Measurements from ENCODE around the gene CCL27.

Gene CCL27

GRCh38 chr9:34647651-34648050 is 14.8 kb downstream of the CCL27 start:
- Histone ChIP-seq H2BK5ac (ENCODE audit: low read depth, low read length, poor library complexity) (no peak overlapping the region), H3K79me2 (ENCODE audit: control insufficient read depth, insufficient read depth, low read length, poor library complexity) (peaks cover 12% of the 10 kb centered on the region), H3K4me1 (ENCODE audit: control insufficient read depth in 1 of 2, insufficient read depth in 2 of 2, low read length in 2 of 2) (peaks cover 39% of the 10 kb centered on the region in 2 experiments), H3K23ac (ENCODE audit: low read length) (no peak overlapping the region), H3K27me3 (ENCODE audit: insufficient read depth, low read length) (no peaks in the 10 kb centered on the region), H3K18ac (ENCODE audit: low read length) (peak overlapping the region; percentile 44), H3K36me3 (ENCODE audit: control insufficient read depth in 1 of 2, insufficient read depth in 2 of 2, low read length in 2 of 2) (peaks cover 15 to 17% of the 10 kb centered on the region in 2 experiments), H3K4me2 (ENCODE audit: low read length) (peak overlapping the region; percentile 78), H4K91ac (ENCODE audit: low read depth, low read length) (no peak overlapping the region), H2BK12ac (ENCODE audit: low read length) (no peak overlapping the region), H3K79me1 (ENCODE audit: low read length) (peaks cover 12% of the 10 kb centered on the region), H2BK120ac (ENCODE audit: insufficient read depth, low read length, poor library complexity) (no peak overlapping the region), H2AFZ (ENCODE audit: insufficient read depth, low read length, poor library complexity) (peak overlapping the region; percentile 26), H3K9me3 (ENCODE audit: insufficient read depth, low read depth, low read length) (no peaks in the 10 kb centered on the region), H4K12ac (ENCODE audit: low read depth, low read length) (no peak overlapping the region), H3K4ac (ENCODE audit: low read depth, low read length) (peak overlapping the region; percentile 19), H3K27ac (ENCODE audit: low read depth, low read length) (no peak overlapping the region), H4K8ac (ENCODE audit: low read depth, low read length) (no peak overlapping the region), H3K4me3 (ENCODE audit: low read depth, low read length) (no peak overlapping the region), H3K14ac (ENCODE audit: low read length) (no peak overlapping the region), H2AK5ac (ENCODE audit: low read length) (no peak overlapping the region), H3K9ac (ENCODE audit: low read length) (no peak overlapping the region)
- no CpG with 5 or more reads among the region's 10 CpGs for WGBS (ENCODE audit: extremely low coverage, insufficient coverage, insufficient read length)
- no peak for DNase-seq

GRCh38 chr9:34647084-34647403 is 15.4 kb downstream of the CCL27 start:
- Histone ChIP-seq H3K14ac (ENCODE audit: low read length) (peak overlapping the region; percentile 95), H4K8ac (ENCODE audit: low read depth, low read length) (peak overlapping the region; percentile 89), H3K27ac (ENCODE audit: low read depth, low read length) (peak overlapping the region; percentile 76), H3K9me3 (ENCODE audit: insufficient read depth, low read depth, low read length) (no peaks in the 10 kb centered on the region), H3K79me1 (ENCODE audit: low read length) (peaks cover 12% of the 10 kb centered on the region), H2BK5ac (ENCODE audit: low read depth, low read length, poor library complexity) (peak overlapping the region; percentile 23), H2BK120ac (ENCODE audit: insufficient read depth, low read length, poor library complexity) (peak overlapping the region; percentile 9), H3K4ac (ENCODE audit: low read depth, low read length) (peak overlapping the region; percentile 67), H3K4me1 (ENCODE audit: control insufficient read depth in 1 of 2, insufficient read depth in 2 of 2, low read length in 2 of 2) (peaks cover 33% of the 10 kb centered on the region in 2 experiments), H3K36me3 (ENCODE audit: control insufficient read depth in 1 of 2, insufficient read depth in 2 of 2, low read length in 2 of 2) (peaks cover 15 to 17% of the 10 kb centered on the region in 2 experiments), H3K27me3 (ENCODE audit: insufficient read depth, low read length) (no peaks in the 10 kb centered on the region), H3K23ac (ENCODE audit: low read length) (no peak overlapping the region), H3K9ac (ENCODE audit: low read length) (peak overlapping the region; percentile 62), H4K12ac (ENCODE audit: low read depth, low read length) (no peak overlapping the region), H3K4me3 (ENCODE audit: low read depth, low read length) (peak overlapping the region; percentile 81), H2AK5ac (ENCODE audit: low read length) (peak overlapping the region; percentile 50), H4K91ac (ENCODE audit: low read depth, low read length) (peak overlapping the region; percentile 86), H3K18ac (ENCODE audit: low read length) (peak overlapping the region; percentile 87), H3K4me2 (ENCODE audit: low read length) (peak overlapping the region; percentile 78), H2AFZ (ENCODE audit: insufficient read depth, low read length, poor library complexity) (peak overlapping the region; percentile 72), H2BK12ac (ENCODE audit: low read length) (no peak overlapping the region), H3K79me2 (ENCODE audit: control insufficient read depth, insufficient read depth, low read length, poor library complexity) (peaks cover 12% of the 10 kb centered on the region)
- DNase-seq = no peak
- no CpG with 5 or more reads among the region's 8 CpGs for WGBS (ENCODE audit: extremely low coverage, insufficient coverage, insufficient read length)

GRCh38 chr9:34646211-34647083 is 16.0 kb downstream of the CCL27 start, which contains the start of gene GALT:
Gene GALT (plus strand): TSS chr9:34646675. CDS start chr9:34646705, 30 bp downstream.
- Histone ChIP-seq H3K27me3 (ENCODE audit: insufficient read depth, low read length) (no peaks in the 10 kb centered on the region), H4K12ac (ENCODE audit: low read depth, low read length) (peak within 1 kb of the TSS; percentile 70), H3K14ac (ENCODE audit: low read length) (peak within 1 kb of the TSS; percentile 95), H3K4me3 (ENCODE audit: low read depth, low read length) (peak within 1 kb of the TSS; percentile 81), H4K8ac (ENCODE audit: low read depth, low read length) (peak within 1 kb of the TSS; percentile 89), H3K36me3 (ENCODE audit: control insufficient read depth in 1 of 2, insufficient read depth in 2 of 2, low read length in 2 of 2) (peaks cover 15 to 17% of the 10 kb centered on the region in 2 experiments), H3K79me2 (ENCODE audit: control insufficient read depth, insufficient read depth, low read length, poor library complexity) (peaks cover 12% of the 10 kb centered on the region), H2BK120ac (ENCODE audit: insufficient read depth, low read length, poor library complexity) (peak within 1 kb of the TSS; percentile 67), H3K9me3 (ENCODE audit: insufficient read depth, low read depth, low read length) (no peaks in the 10 kb centered on the region), H3K18ac (ENCODE audit: low read length) (peak within 1 kb of the TSS; percentile 87), H3K27ac (ENCODE audit: low read depth, low read length) (peak within 1 kb of the TSS; percentile 76), H2BK12ac (ENCODE audit: low read length) (peak within 1 kb of the TSS; percentile 76), H2AFZ (ENCODE audit: insufficient read depth, low read length, poor library complexity) (peak within 1 kb of the TSS; percentile 72), H3K4me2 (ENCODE audit: low read length) (peak within 1 kb of the TSS; percentile 78), H2AK5ac (ENCODE audit: low read length) (peak within 1 kb of the TSS; percentile 50), H3K23ac (ENCODE audit: low read length) (no peak within 1 kb of the TSS), H3K4ac (ENCODE audit: low read depth, low read length) (peak within 1 kb of the TSS; percentile 67), H3K79me1 (ENCODE audit: low read length) (peaks cover 11% of the 10 kb centered on the region), H3K9ac (ENCODE audit: low read length) (peak within 1 kb of the TSS; percentile 81), H4K91ac (ENCODE audit: low read depth, low read length) (peak within 1 kb of the TSS; percentile 86), H3K4me1 (ENCODE audit: control insufficient read depth in 1 of 2, insufficient read depth in 2 of 2, low read length in 2 of 2) (peaks cover 32 to 33% of the 10 kb centered on the region in 2 experiments), H2BK5ac (ENCODE audit: low read depth, low read length, poor library complexity) (peak within 1 kb of the TSS; percentile 73)
- DNase-seq = peak; percentile 93 to 95
- no CpG with 5 or more reads among the region's 43 CpGs for WGBS (ENCODE audit: extremely low coverage, insufficient coverage, insufficient read length)

- peak overlapping the region; percentile 57 for H2BK120ac ChIP-seq (ENCODE audit: insufficient read depth, low read length, poor library complexity)
- H3K4ac ChIP-seq (ENCODE audit: low read depth, low read length) = no peak overlapping the region
- H3K4me1 ChIP-seq (ENCODE audit: control insufficient read depth in 1 of 2, insufficient read depth in 2 of 2, low read length in 2 of 2) = peaks cover 24 to 28% of the 10 kb centered on the region in 2 experiments
- H2BK12ac ChIP-seq (ENCODE audit: low read length) = no peak overlapping the region
- H2BK5ac ChIP-seq (ENCODE audit: low read depth, low read length, poor library complexity) = peak overlapping the region; percentile 50
- H3K4me3 ChIP-seq (ENCODE audit: low read depth, low read length) = no peak overlapping the region
- peak overlapping the region; percentile 57 for H4K8ac ChIP-seq (ENCODE audit: low read depth, low read length)
- no peaks in the 10 kb centered on the region for H3K27me3 ChIP-seq (ENCODE audit: insufficient read depth, low read length)
- peak overlapping the region; percentile 60 for H3K27ac ChIP-seq (ENCODE audit: low read depth, low read length)
- peak; percentile 24 to 39 for DNase-seq
- no peak overlapping the region for H3K14ac ChIP-seq (ENCODE audit: low read length)
- no peak overlapping the region for H4K12ac ChIP-seq (ENCODE audit: low read depth, low read length)
- H2AK5ac ChIP-seq (ENCODE audit: low read length) = no peak overlapping the region
- no peak overlapping the region for H3K9ac ChIP-seq (ENCODE audit: low read length)
- no peak overlapping the region for H3K18ac ChIP-seq (ENCODE audit: low read length)
- peaks cover 11 to 15% of the 10 kb centered on the region in 2 experiments for H3K36me3 ChIP-seq (ENCODE audit: control insufficient read depth in 1 of 2, insufficient read depth in 2 of 2, low read length in 2 of 2)
- no peak overlapping the region for H3K23ac ChIP-seq (ENCODE audit: low read length)
- H3K4me2 ChIP-seq (ENCODE audit: low read length) = peak overlapping the region; percentile 3
- peaks cover 11% of the 10 kb centered on the region for H3K79me1 ChIP-seq (ENCODE audit: low read length)
- H2AFZ ChIP-seq (ENCODE audit: insufficient read depth, low read length, poor library complexity) = peak overlapping the region; percentile 45
- H4K91ac ChIP-seq (ENCODE audit: low read depth, low read length) = peak overlapping the region; percentile 57
- H3K9me3 ChIP-seq (ENCODE audit: insufficient read depth, low read depth, low read length) = no peaks in the 10 kb centered on the region
- peaks cover 12% of the 10 kb centered on the region for H3K79me2 ChIP-seq (ENCODE audit: control insufficient read depth, insufficient read depth, low read length, poor library complexity)
Measured at GRCh38 chr9:34644766-34645314, 17.6 kb downstream of the CCL27 start.

All from trophoblast cell (in vitro differentiated cells and primary cell).